Smooth muscle cell of the brain vasculature (primary cell): Measurements from ENCODE around the gene GHR.
"Not testable (repeated sequence)": the region's sequence is repeated elsewhere in the genome, so short reads cannot be mapped to it uniquely, and the experiment has no call there.

Experiments
- DNase-seq: peaks from one replicate; pipeline ENCODE4 v3.0.0-alpha.2; 2012; ENCODE audit warnings: low read depth, low spot score

The GHR gene

GRCh38 chr5:42715785-42716184 is 292.5 kb downstream of the GHR start:
- no peak for DNase-seq

GRCh38 chr5:42718591-42718990 is 295.4 kb downstream of the GHR start:
- no peak for DNase-seq

- DNase-seq = no peak
Observed at GRCh38 chr5:42719034-42719433, 295.8 kb downstream of the GHR start.

GRCh38 chr5:42720251-42720650 is 297.0 kb downstream of the GHR start:
- DNase-seq = no peak

GRCh38 chr5:42721484-42721883 is 298.2 kb downstream of the GHR start:
- DNase-seq = no peak

GRCh38 chr5:42734531-42735058 is 311.4 kb downstream of the GHR start:
- not testable (repeated sequence) for DNase-seq

GRCh38 chr5:42740920-42741319 is 317.7 kb downstream of the GHR start:
- no peak for DNase-seq

GRCh38 chr5:42745426-42745825 is 322.2 kb downstream of the GHR start:
- DNase-seq = no peak

GRCh38 chr5:42745856-42746255 is 322.6 kb downstream of the GHR start:
- DNase-seq = no peak

- no peak for DNase-seq
Observed at GRCh38 chr5:42749020-42749419, 325.8 kb downstream of the GHR start.

GRCh38 chr5:42750507-42750906 is 327.3 kb downstream of the GHR start:
- no peak for DNase-seq

GRCh38 chr5:42751044-42751443 is 327.8 kb downstream of the GHR start:
- DNase-seq = no peak

- DNase-seq = no peak
Observed at GRCh38 chr5:42753099-42753498, 329.9 kb downstream of the GHR start.

GRCh38 chr5:42756606-42757601 is 333.7 kb downstream of the GHR start, which contains the start of gene CCDC152:
TSS of gene CCDC152 (plus strand) at chr5:42756818. CDS start at chr5:42759122, 2,304 bp downstream.
- DNase-seq = no peak

- no peak for DNase-seq
Observed at GRCh38 chr5:42759456-42759855, 336.2 kb downstream of the GHR start.

- DNase-seq = no peak
Observed at GRCh38 chr5:42760426-42760825, 337.2 kb downstream of the GHR start.

GRCh38 chr5:42761791-42762190 is 338.6 kb downstream of the GHR start:
- no peak for DNase-seq

GRCh38 chr5:42767491-42768105 is 344.4 kb downstream of the GHR start:
- DNase-seq = no peak

GRCh38 chr5:42768106-42768504 is 344.9 kb downstream of the GHR start:
- DNase-seq = no peak

GRCh38 chr5:42770003-42770402 is 346.8 kb downstream of the GHR start:
- DNase-seq = no peak
